Type B pancreatic cell (in vitro differentiated cells): ENCODE measurements around the gene AOX1. TPM values are rescaled to one million over a fixed set of nuclear protein-coding genes. Genes with fewer than 3 reads are reported as not detected.
"Not testable (repeated sequence)": the region's sequence is repeated elsewhere in the genome, so short reads cannot be mapped to it uniquely, and the experiment has no call there.

ENCODE experiments used
- DNase-seq: peaks from one replicate; pipeline ENCODE4 v3.0.0; 2021; ENCODE audit warnings: mixed read lengths; ENCODE audit not compliant: unreplicated experiment; ENCODE audit errors: extremely low spot score
- H3K27ac Mint-ChIP-seq: 2 replicates; pipeline ENCODE4 v1.8.0; 2021; ENCODE audit warnings: mild to moderate bottlenecking, mixed read lengths
- H3K27me3 Mint-ChIP-seq: 2 replicates; pipeline ENCODE4 v1.8.0; 2021; ENCODE audit warnings: mixed read lengths
- H3K36me3 Mint-ChIP-seq: 2 replicates; pipeline ENCODE4 v1.8.0; 2021; ENCODE audit warnings: mixed read lengths
- H3K4me1 Mint-ChIP-seq: one replicate; pipeline ENCODE4 v1.8.0; 2021; ENCODE audit warnings: mixed read lengths; ENCODE audit not compliant: unreplicated experiment
- H3K4me3 Mint-ChIP-seq: 2 replicates; pipeline ENCODE4 v1.8.0; 2021; ENCODE audit warnings: mild to moderate bottlenecking, mixed read lengths
- H3K9me3 Mint-ChIP-seq: 2 replicates; pipeline ENCODE4 v1.8.0; 2021; ENCODE audit warnings: mixed read lengths
- total RNA-seq: library from RNA; stranded (reverse); gene quantifications from 2 replicates; pipeline ENCODE4 v1.2.1, GENCODE V29; 2021; ENCODE audit warnings: low replicate concordance
- TF ChIP-seq, protein P1 (sequence below): fragments of 200-600 bp; sonication (generic); conservative IDR thresholded peaks from 2 replicates; pipeline ENCODE4 v1.5.0; 2021; ENCODE audit warnings: antibody characterized with exemption, mild to moderate bottlenecking

AOX1 gene
- total RNA-seq, 1 donor from 2014 or later = 6.4 TPM

DNA sequence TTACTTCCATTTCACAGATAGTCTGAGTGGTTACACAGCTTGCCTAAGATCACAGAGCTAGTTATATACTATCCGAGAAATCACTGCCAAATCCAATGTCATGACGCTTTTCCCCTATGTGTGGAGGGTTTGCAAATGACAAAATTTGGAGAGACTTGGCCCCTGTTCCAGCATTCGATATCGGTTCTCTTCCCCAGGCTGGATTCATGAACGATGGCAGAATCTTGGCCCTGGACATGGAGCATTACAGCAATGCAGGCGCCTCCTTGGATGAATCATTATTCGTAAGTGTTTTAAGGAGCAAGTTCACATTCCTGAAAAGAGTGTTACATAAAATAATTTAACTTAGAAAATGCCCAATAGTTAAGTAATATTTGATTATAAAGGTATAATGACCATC, 55.1 kb downstream of the AOX1 start:
- H3K27ac Mint-ChIP-seq = no peak overlapping the region
- no peaks in the 10 kb centered on the region for H3K27me3 Mint-ChIP-seq
- H3K36me3 Mint-ChIP-seq = no peaks in the 10 kb centered on the region
- TF ChIP-seq, protein P1, sequence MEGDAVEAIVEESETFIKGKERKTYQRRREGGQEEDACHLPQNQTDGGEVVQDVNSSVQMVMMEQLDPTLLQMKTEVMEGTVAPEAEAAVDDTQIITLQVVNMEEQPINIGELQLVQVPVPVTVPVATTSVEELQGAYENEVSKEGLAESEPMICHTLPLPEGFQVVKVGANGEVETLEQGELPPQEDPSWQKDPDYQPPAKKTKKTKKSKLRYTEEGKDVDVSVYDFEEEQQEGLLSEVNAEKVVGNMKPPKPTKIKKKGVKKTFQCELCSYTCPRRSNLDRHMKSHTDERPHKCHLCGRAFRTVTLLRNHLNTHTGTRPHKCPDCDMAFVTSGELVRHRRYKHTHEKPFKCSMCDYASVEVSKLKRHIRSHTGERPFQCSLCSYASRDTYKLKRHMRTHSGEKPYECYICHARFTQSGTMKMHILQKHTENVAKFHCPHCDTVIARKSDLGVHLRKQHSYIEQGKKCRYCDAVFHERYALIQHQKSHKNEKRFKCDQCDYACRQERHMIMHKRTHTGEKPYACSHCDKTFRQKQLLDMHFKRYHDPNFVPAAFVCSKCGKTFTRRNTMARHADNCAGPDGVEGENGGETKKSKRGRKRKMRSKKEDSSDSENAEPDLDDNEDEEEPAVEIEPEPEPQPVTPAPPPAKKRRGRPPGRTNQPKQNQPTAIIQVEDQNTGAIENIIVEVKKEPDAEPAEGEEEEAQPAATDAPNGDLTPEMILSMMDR = no peak
- no peaks in the 10 kb centered on the region for H3K9me3 Mint-ChIP-seq
- H3K4me3 Mint-ChIP-seq = no peak overlapping the region
- peaks cover 6% of the 10 kb centered on the region for H3K4me1 Mint-ChIP-seq
- DNase-seq = no peak

DNA sequence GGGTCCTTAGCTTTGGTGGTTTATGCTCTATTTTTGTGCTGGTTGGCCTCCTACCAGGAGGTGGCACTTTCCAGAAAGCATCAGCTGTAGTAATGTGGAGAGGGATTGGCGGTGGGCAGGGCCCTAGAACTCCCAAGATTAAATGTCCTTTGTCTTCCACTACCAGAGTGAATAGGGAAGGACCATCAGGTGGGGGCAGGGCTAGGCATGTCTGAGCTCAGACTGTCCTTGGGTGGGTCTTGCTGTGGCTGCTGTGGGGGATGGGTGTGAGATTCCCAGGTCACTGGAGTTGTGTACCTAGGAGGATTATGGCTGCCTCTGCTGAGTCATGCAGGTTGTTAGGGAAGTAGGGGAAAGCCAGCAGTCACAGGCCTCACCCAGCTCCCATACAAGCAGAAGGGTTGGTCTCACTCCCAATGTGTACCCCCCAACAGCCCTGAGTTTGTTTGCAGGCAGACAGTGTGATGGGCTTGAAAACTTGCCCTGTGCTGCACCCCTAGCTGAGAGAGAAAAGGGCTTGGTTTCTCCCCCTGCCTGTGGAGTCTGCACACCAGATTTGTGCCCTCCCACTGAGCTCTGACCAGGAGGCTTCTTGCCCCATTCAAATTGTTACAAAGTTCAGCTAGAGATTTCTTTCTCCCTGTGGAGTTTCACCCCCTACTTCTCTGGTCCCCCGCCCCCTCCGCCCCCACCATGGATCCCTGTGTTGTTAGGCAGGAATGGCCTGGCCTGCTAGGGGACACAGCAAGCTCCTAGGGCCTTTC, 62.9 kb downstream of the AOX1 start:
- H3K27me3 Mint-ChIP-seq, H3K4me3 Mint-ChIP-seq, H3K36me3 Mint-ChIP-seq, H3K27ac Mint-ChIP-seq, H3K4me1 Mint-ChIP-seq, DNase-seq, H3K9me3 Mint-ChIP-seq: not testable (repeated sequence)

DNA sequence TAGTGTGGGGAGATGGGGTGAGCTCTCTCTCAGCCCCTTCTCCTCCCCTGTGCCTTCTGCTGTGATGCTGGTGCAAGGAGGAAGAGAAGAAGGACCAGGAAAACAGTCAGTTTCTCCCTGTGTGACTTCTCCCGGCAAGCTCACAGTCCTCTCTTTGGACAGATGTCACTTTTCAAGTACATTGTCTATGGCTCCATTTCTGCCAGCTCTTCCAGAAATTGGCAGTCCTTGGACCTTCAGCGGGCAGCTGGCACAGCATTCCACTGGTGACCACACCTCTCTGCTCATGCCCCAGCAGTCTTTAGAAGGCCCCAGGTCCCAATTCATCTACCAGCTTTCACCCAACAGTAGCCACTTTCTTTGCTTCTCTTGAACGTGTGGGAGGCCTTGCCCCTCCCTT, 63.9 kb downstream of the AOX1 start:
- Mint-ChIP-seq H3K27me3 (peaks cover 5% of the 10 kb centered on the region), H3K4me3 (no peak overlapping the region), H3K27ac (no peak overlapping the region), H3K9me3 (no peaks in the 10 kb centered on the region), H3K36me3 (no peaks in the 10 kb centered on the region), H3K4me1 (no peaks in the 10 kb centered on the region)
- no peak for DNase-seq
- TF ChIP-seq, protein P1 = no peak

DNA sequence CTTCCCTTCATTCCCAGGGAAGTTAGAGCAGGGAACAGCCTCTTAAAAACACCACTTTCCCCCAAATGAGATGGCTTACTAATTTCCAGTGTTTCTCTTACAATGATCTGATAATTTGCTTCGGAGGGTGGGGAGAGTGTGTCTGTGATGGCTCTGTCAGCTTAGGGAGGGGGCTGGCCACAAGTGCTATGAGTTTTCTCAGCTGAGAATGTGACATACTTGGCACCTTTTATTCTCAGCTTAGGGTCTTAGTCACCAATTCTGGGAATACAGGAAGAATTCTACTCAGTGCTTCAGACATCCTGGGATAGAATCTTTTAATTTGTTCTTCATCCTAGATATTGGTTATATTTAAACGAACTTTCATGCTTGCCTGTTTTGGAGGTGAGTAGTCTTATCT, 64.4 kb downstream of the AOX1 start:
- no peaks in the 10 kb centered on the region for H3K9me3 Mint-ChIP-seq
- H3K27ac Mint-ChIP-seq = no peak overlapping the region
- H3K27me3 Mint-ChIP-seq = peaks cover 5% of the 10 kb centered on the region
- no peaks in the 10 kb centered on the region for H3K4me1 Mint-ChIP-seq
- TF ChIP-seq, protein P1 = no peak
- H3K36me3 Mint-ChIP-seq = no peaks in the 10 kb centered on the region
- H3K4me3 Mint-ChIP-seq = no peak overlapping the region
- no peak for DNase-seq

DNA sequence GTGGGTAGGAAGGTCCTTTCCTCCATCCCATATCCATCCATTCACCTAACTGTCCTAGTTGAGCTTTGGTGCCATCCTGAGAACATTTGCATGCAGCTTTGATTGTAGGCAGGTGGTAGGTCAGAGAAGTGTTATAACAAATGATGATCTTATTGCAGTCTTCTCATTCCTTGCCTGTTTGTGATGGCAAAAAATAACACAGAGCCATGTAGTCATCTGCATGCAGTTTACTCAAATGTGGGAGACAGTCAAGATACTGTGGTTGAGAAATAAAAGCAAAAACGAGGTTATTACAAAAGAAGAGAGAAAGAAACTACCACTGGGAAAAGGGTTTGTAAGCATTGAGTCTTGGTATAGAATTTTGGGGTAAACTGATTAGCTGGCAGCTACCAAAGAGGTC, 66.3 kb downstream of the AOX1 start:
- Mint-ChIP-seq H3K9me3 (no peaks in the 10 kb centered on the region), H3K36me3 (no peaks in the 10 kb centered on the region), H3K27ac (no peak overlapping the region), H3K4me1 (no peaks in the 10 kb centered on the region), H3K4me3 (no peak overlapping the region), H3K27me3 (peaks cover 5% of the 10 kb centered on the region)
- TF ChIP-seq, protein P1 = no peak
- no peak for DNase-seq

DNA sequence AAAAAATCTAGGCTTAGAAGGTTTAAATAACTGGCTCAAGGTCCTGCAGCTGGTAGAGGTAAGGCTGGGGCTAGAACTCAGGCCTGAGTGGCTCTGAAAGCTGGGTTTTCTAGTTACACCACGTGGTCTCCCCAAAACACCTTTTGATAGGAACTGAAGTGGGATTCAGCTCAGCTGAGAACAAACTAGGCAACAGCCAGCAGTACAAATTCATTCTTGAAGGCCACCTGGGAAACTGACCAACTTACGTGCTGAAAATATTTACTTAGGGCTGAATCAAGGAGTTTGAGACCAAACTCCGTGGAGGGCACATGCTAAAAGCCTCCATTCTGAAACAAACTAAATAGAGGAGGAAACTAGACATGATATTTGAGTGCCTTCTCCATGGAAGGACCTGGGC, 67.2 kb downstream of the AOX1 start:
- Mint-ChIP-seq H3K27ac (no peak overlapping the region), H3K9me3 (no peaks in the 10 kb centered on the region), H3K4me3 (no peak overlapping the region), H3K27me3 (peaks cover 5% of the 10 kb centered on the region), H3K36me3 (no peaks in the 10 kb centered on the region), H3K4me1 (no peaks in the 10 kb centered on the region)
- TF ChIP-seq, protein P1 = no peak
- DNase-seq = no peak
